Breast epithelium (tissue), 4 donors: Measurements from ENCODE around the gene RGPD6. TPM values are rescaled to one million over a fixed set of nuclear protein-coding genes. Genes with fewer than 3 reads are reported as not detected.
A peak's percentile ranks its signal among the peaks of the same experiment; 100 is the strongest.
"Not testable (repeated sequence)": the region's sequence is repeated elsewhere in the genome, so short reads cannot be mapped to it uniquely, and the experiment has no call there.

Source experiments
- DNase-seq, 2 donors: peaks; one replicate each; pipeline ENCODE4 v3.0.0-alpha.2; 2019; ENCODE audit warnings: low spot score in 2 of 2
- H3K27ac ChIP-seq, 2 donors: fragments of 200-600 bp; sonication (generic) in 1 of 2; one replicate each; pipeline ENCODE4 v1.5.1; 2016 to 2019; ENCODE audit warnings: mild to moderate bottlenecking in 1 of 2
- H3K27me3 ChIP-seq, 2 donors: fragments of 200-600 bp; sonication (generic) in 1 of 2; one replicate each; pipeline versions ENCODE4 v1.5.1 to v1.6.0; 2017 to 2019; ENCODE audit warnings: control low read depth in 1 of 2, mild to moderate bottlenecking in 1 of 2
- H3K36me3 ChIP-seq: fragments of 200-600 bp; one replicate; pipeline ENCODE4 v1.5.1; 2019
- H3K4me1 ChIP-seq, 2 donors: fragments of 200-600 bp; sonication (generic); one replicate each; pipeline ENCODE4 v1.5.1; 2016 to 2019; ENCODE audit warnings: control low read depth in 1 of 2
- H3K4me3 ChIP-seq, 3 donors: fragments of 200-600 bp; sonication (generic); 1 replicate in 2 of 3; 2 replicates in 1 of 3; pipeline ENCODE4 v1.5.1; 2016 to 2019; ENCODE audit warnings: mild to moderate bottlenecking in 3 of 3, moderate library complexity in 2 of 3
- H3K9me3 ChIP-seq, 2 donors: fragments of 200-600 bp; sonication (generic) in 1 of 2; one replicate each; pipeline ENCODE4 v1.5.1; 2016 to 2019; ENCODE audit warnings: control low read depth in 1 of 2
- intact Hi-C: fragments of 100-400 bp; cut with DNase I; formaldehyde crosslinking; loops from one replicate; pipeline ENCODE4 v1.15.1; 2023; ENCODE audit warnings: low total_unique reads
- total RNA-seq, 3 donors: library from RNA; depleted of rRNA; stranded (reverse); fragments of >200 nt; gene quantifications; one replicate each; pipeline ENCODE4 v1.1.0, GENCODE V29; 2016

The RGPD6 gene
- 100 to 1,000 TPM in 1 of 3 donors, 10 to 100 TPM in 2; 41.4 to 111 (median 45.9) TPM for total RNA-seq

- H3K36me3 ChIP-seq, intact Hi-C loops, H3K27me3 ChIP-seq, H3K4me3 ChIP-seq, H3K9me3 ChIP-seq, DNase-seq, H3K27ac ChIP-seq, H3K4me1 ChIP-seq: not testable (repeated sequence)
Observed at GRCh38 chr2:110576763-110577416, at the start of gene RGPD6. TSS of gene RGPD6 (minus strand) at chr2:110577222. CDS start at chr2:110577024, 198 bp downstream.

- intact Hi-C loops: not testable (repeated sequence)
Observed at GRCh38 chr2:110619326-110619939, 42.4 kb upstream of the RGPD6 start.

GRCh38 chr2:110613927-110614326, 36.9 kb upstream of the RGPD6 start:
- H3K27ac ChIP-seq, H3K4me1 ChIP-seq, H3K4me3 ChIP-seq, intact Hi-C loops, DNase-seq, H3K9me3 ChIP-seq, H3K27me3 ChIP-seq, H3K36me3 ChIP-seq: not testable (repeated sequence)

More at GRCh38 chr2:110619326-110619939, 42.4 kb upstream of the RGPD6 start:
- H3K27me3 ChIP-seq, H3K4me3 ChIP-seq, H3K27ac ChIP-seq, DNase-seq, H3K4me1 ChIP-seq, H3K36me3 ChIP-seq, H3K9me3 ChIP-seq: not testable (repeated sequence)

- H3K36me3 ChIP-seq, H3K27ac ChIP-seq, DNase-seq, H3K4me1 ChIP-seq, H3K27me3 ChIP-seq, H3K9me3 ChIP-seq, intact Hi-C loops: not testable (repeated sequence)
- peak overlapping the region in 2 of 3 donors; percentile 35 to 54 for H3K4me3 ChIP-seq
Observed at GRCh38 chr2:110610613-110611250, 33.7 kb upstream of the RGPD6 start.

GRCh38 chr2:110609843-110610612, 33.0 kb upstream of the RGPD6 start:
- H3K27ac ChIP-seq, DNase-seq, H3K27me3 ChIP-seq, intact Hi-C loops, H3K4me1 ChIP-seq, H3K36me3 ChIP-seq, H3K9me3 ChIP-seq: not testable (repeated sequence)
- peak overlapping the region; percentile 11 to 54 (median 35) for H3K4me3 ChIP-seq

- DNase-seq, H3K4me1 ChIP-seq, H3K4me3 ChIP-seq, H3K36me3 ChIP-seq, intact Hi-C loops, H3K27me3 ChIP-seq, H3K27ac ChIP-seq, H3K9me3 ChIP-seq: not testable (repeated sequence)
Observed at GRCh38 chr2:110608788-110609502, 31.9 kb upstream of the RGPD6 start.

GRCh38 chr2:110605057-110605456, 28.0 kb upstream of the RGPD6 start:
- H3K27ac ChIP-seq, H3K4me3 ChIP-seq, H3K27me3 ChIP-seq, H3K4me1 ChIP-seq, DNase-seq, H3K36me3 ChIP-seq, H3K9me3 ChIP-seq, intact Hi-C loops: not testable (repeated sequence)

- H3K36me3 ChIP-seq, H3K27ac ChIP-seq, H3K4me3 ChIP-seq, intact Hi-C loops, H3K4me1 ChIP-seq, H3K27me3 ChIP-seq, H3K9me3 ChIP-seq, DNase-seq: not testable (repeated sequence)
Observed at GRCh38 chr2:110603917-110604591, 27.0 kb upstream of the RGPD6 start.

GRCh38 chr2:110602139-110602538, 25.1 kb upstream of the RGPD6 start:
- DNase-seq, H3K27me3 ChIP-seq, H3K4me1 ChIP-seq, H3K36me3 ChIP-seq, H3K27ac ChIP-seq, intact Hi-C loops, H3K9me3 ChIP-seq, H3K4me3 ChIP-seq: not testable (repeated sequence)

- H3K27me3 ChIP-seq: not testable (repeated sequence)
Observed at GRCh38 chr2:110591973-110592372, 15.0 kb upstream of the RGPD6 start.

GRCh38 chr2:110589677-110590330, 12.8 kb upstream of the RGPD6 start:
- DNase-seq, H3K27ac ChIP-seq, H3K4me1 ChIP-seq, H3K4me3 ChIP-seq, intact Hi-C loops, H3K36me3 ChIP-seq, H3K27me3 ChIP-seq, H3K9me3 ChIP-seq: not testable (repeated sequence)

More at GRCh38 chr2:110591973-110592372, 15.0 kb upstream of the RGPD6 start:
- H3K36me3 ChIP-seq, DNase-seq, H3K9me3 ChIP-seq, intact Hi-C loops, H3K27ac ChIP-seq, H3K4me3 ChIP-seq, H3K4me1 ChIP-seq: not testable (repeated sequence)

GRCh38 chr2:110588520-110588919, 11.5 kb upstream of the RGPD6 start:
- intact Hi-C loops, DNase-seq: not testable (repeated sequence)

More at GRCh38 chr2:110588520-110588919, 11.5 kb upstream of the RGPD6 start:
- not testable (repeated sequence) for H3K4me1 ChIP-seq, H3K9me3 ChIP-seq, H3K36me3 ChIP-seq, H3K27me3 ChIP-seq, H3K27ac ChIP-seq, H3K4me3 ChIP-seq
